SH-SY5Y (cell line): Measurements from ENCODE around the gene MYLK.

Source experiments
- GATA2 ChIP-seq: IDR thresholded peaks from 2 replicates; pipeline ENCODE4 v1.6.1; 2011; ENCODE audit warnings: mild to moderate bottlenecking, low read depth, low read length
- GATA3 ChIP-seq: IDR thresholded peaks from 2 replicates; pipeline ENCODE4 v1.6.1; 2011; ENCODE audit warnings: low read depth, mild to moderate bottlenecking, low read length, moderate library complexity

DNA sequence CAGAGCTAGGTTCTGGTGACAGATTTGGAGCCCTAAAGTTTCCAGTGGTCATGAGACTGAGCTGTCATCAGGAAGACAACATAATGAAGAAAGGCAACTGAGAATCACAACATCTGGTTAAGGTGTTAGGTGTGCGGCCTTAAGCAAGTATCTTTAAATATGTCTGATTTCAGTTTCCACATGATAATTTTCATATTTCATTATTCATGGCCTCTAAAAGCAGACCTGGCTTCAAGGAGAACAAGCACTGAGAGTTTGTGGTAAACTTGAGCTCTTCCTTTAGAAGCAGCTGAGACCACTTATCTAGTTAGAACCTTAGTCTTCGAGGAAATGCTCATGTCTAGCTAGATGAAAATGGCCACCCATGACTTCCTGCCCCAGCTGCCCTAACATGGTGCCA, 25.7 kb upstream of the MYLK start:
- TF ChIP-seq GATA3 (no peak), GATA2 (no peak)
